HEK293 (cell line): ENCODE results near the gene RNASEH1.

Experiments used
- CTCF ChIP-seq: fragments of 450-650 bp; formaldehyde crosslinking; IDR thresholded peaks from 2 replicates; pipeline ENCODE4 v1.5.1; 2016; ENCODE audit warnings: missing biosample characterization, missing genetic modification characterization
- GLI4 ChIP-seq: fragments of 450-650 bp; formaldehyde crosslinking; IDR thresholded peaks from 2 replicates; pipeline ENCODE4 v1.5.1; 2016; ENCODE audit warnings: missing biosample characterization, missing genetic modification characterization
- PRDM10 ChIP-seq: fragments of 450-650 bp; formaldehyde crosslinking; IDR thresholded peaks from 2 replicates; pipeline ENCODE4 v1.5.1; 2016; ENCODE audit warnings: missing biosample characterization, missing genetic modification characterization
- SP2 ChIP-seq: fragments of 450-650 bp; formaldehyde crosslinking; IDR thresholded peaks from 2 replicates; pipeline ENCODE4 v1.5.1; 2016; ENCODE audit warnings: missing biosample characterization, missing genetic modification characterization
- TCF7L2 ChIP-seq: IDR thresholded peaks from 2 replicates; pipeline ENCODE4 v1.6.1; 2011; ENCODE audit warnings: low read depth, mild to moderate bottlenecking, inconsistent platforms, low read length, moderate library complexity, borderline replicate concordance
- YY1 ChIP-seq: fragments of 450-650 bp; formaldehyde crosslinking; IDR thresholded peaks from 2 replicates; pipeline ENCODE4 v1.5.1; 2018; ENCODE audit warnings: missing biosample characterization, missing genetic modification characterization
- TF ChIP-seq, protein P1 (sequence below): fragments of 450-650 bp; formaldehyde crosslinking; IDR thresholded peaks from 2 replicates; pipeline ENCODE4 v1.5.1; 2016; ENCODE audit warnings: missing biosample characterization, missing genetic modification characterization, low read depth

DNA sequence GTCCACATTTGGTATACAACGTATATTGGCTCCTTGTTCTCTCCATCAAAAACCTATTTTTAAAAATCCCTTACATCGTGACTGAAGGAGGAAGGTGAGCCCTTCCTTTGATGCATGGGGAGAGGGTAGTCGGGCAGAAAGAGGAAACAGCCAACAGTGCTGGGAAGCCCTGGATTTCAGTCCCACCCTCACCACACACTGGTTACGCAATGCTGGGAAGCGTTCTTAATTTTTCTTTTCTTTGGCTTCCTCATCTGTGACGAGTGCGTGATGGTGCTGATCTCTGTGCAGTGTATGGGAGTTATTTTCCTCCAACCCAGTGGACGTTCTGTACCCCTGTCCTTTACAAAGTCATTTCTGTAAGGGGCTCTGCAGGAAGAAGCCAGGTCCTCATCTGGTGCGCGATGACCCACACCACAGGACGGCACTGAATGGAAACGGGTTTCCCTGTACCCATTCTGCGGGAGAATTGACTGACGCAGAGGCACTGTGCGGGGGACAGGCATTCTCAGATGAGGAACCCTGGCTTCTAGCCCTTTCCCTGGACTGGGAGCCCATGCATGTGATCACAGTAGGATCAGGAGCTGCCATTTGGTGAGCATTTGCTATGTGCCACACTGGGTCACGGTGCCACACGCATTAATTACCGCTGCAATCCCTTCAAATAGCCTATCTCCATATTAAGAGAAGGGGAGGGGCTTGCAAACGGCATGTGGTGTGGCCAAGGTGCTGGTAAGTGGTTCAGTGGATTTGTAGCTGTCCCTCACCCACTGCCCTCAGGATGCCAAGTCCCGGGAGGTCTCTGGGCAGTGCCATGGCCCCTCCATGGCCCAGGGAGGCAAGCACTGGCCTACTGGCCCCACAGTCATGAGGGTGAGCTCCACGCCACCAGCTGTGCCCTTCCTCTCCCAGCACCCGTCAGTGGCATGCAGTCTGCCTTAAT is 41.0 kb upstream of the RNASEH1 start:
- TF ChIP-seq TCF7L2 (no peak), YY1 (tag by site-specific recombination) (no peak), SP2 (no peak), CTCF (tag by site-specific recombination) (no peak), PRDM10 (tag by site-specific recombination) (no peak), GLI4 (no peak)
- TF ChIP-seq, protein P1, sequence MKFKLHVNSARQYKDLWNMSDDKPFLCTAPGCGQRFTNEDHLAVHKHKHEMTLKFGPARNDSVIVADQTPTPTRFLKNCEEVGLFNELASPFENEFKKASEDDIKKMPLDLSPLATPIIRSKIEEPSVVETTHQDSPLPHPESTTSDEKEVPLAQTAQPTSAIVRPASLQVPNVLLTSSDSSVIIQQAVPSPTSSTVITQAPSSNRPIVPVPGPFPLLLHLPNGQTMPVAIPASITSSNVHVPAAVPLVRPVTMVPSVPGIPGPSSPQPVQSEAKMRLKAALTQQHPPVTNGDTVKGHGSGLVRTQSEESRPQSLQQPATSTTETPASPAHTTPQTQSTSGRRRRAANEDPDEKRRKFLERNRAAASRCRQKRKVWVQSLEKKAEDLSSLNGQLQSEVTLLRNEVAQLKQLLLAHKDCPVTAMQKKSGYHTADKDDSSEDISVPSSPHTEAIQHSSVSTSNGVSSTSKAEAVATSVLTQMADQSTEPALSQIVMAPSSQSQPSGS (tag by site-specific recombination) = no peak
